ENCODE measurements around the gene PEAK1. TPM values are rescaled to one million over a fixed set of nuclear protein-coding genes. Genes with fewer than 3 reads are reported as not detected.
"Not testable (repeated sequence)": the region's sequence is repeated elsewhere in the genome, so short reads cannot be mapped to it uniquely, and the experiment has no call there.

Gene PEAK1
- total RNA-seq, 1 experiment from 2014 or later: 6.4 TPM

DNA sequence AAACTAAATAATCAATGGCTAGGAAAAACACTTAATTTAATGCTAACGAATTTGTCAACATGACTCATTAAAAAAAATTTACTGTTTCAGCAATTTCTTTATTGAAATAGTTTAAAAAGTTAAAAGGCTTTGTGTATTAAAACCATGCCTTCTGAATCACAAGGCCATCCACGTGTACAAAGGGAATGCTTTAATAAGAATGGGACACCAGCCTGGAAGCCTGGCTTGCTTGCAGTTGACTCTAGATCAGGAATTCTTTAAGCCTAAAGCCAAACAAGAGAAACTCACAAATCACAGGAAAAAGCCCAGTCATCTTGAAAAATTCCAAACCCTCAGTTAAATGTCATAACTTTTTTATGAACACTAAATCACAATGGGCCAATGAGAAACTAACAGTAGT is 137.6 kb downstream of the PEAK1 start:
- DNase-seq (ENCODE audit: low read depth): no peak
- in situ Hi-C loops (cut with HindIII; ENCODE audit: low pct_unique_long_range_greater_than_20kb, low sequenced_read_pairs): no loop called here

DNA sequence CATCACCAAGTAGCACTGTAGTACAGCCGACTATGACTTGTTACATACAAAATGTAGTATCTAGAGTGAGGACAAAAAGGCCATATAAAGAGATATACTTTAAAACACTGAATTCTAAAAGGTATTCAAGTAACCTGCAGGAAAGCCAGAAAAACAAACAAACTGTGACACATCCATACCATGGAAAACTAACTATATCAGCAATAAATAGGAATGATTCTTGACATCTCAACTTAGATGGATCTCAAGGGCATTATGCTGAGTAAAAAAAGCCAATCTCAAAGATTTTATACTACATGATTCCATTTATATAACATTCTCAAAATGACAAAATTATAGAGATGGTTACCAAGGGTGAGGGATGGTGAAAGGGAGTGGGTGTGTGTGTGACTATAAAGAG is 143.0 kb downstream of the PEAK1 start:
- in situ Hi-C loops (cut with HindIII; ENCODE audit: low pct_unique_long_range_greater_than_20kb, low sequenced_read_pairs): no loop called here
- DNase-seq (ENCODE audit: low read depth): no peak

DNA sequence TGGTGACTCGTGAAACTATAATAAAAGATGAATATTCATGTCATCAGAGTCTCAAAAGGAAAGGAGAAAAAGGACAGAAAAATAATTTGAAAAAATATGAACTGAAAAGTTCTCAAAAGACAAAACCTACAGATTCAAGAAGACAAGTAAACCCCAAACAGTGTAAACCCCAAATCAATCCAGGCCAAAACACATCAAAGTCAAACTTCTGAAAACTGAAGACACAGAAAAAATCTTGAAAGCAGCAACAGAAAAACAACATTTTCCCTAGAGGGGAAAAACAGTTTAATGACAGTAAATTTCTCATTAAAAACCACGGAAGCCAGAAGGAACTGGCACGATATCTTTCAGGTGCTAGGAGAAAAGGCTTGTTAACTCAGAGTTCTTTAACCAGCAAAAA is 143.8 kb downstream of the PEAK1 start:
- in situ Hi-C loops (cut with HindIII; ENCODE audit: low pct_unique_long_range_greater_than_20kb, low sequenced_read_pairs): no loop called here
- no peak for DNase-seq (ENCODE audit: low read depth)

DNA sequence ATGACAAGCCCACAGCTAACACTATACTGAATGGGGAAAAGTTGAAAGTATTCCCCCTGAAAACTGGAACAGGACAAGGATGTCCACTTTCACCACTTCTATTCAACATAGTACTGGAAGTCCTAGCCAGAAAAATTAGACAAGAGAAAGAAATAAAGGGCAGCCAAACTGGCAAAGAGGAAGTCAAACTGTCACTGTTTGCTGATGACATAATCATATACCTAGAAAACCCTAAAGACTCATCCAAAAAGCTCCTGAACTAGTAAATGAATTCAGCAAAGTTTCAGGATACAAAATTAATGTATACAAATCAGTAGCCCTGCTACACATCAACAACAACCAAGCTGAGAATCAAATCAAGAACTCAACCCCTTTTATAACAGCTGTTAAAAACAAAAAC is 146.8 kb downstream of the PEAK1 start:
- DNase-seq (ENCODE audit: low read depth); in situ Hi-C loops (cut with HindIII; ENCODE audit: low pct_unique_long_range_greater_than_20kb, low sequenced_read_pairs): not testable (repeated sequence)

DNA sequence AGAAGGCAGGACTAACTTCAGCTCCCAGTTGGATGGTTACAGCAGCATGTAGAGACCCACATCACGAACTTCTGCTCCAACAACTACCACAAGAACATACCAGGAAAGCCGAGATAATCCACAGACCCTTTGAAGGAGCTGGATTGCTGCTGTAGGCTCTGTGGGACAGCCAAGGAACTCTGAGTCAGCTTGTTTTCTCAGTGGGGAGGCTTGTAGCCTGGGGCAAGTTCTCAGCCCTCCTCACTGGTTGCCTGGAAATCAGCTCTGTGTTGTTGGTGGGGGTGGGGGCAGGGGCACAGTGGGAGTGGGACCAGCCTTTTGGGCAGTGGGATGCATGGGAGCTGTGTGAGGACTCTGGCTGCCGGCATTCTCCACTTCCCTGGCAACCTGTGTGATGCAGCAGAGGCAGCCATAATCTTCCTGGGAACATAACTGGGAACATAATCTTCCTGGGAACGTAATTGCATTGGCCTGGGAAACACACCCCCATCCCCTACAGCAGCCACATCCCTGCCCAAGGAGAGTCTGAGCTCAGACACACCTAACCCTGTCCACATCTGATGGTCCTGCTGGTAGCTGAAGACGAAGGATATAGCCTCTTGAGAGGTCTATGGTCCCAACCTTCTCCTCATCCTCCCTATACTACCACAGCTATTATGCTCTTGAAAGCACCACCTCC is 153.1 kb downstream of the PEAK1 start:
- no peak for DNase-seq (ENCODE audit: low read depth)
- in situ Hi-C loops (cut with HindIII; ENCODE audit: low pct_unique_long_range_greater_than_20kb, low sequenced_read_pairs): no loop called here

DNA sequence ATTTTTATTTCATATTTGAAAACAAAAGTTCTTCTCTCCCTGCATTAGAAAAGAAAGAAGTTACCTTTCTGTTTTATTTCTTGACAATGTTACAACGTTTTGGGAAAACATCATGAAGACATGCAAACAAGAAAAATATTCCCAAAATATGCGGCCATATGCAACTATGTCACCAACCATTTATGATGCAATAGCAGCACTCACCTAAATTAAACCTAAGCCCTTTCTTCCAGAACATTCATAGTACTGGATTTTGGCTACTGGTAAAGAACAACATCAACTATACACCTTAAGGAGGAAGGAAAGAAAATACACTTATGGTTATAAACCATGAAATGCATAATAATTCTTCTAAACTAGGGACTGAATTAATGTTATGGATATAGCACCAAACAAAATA is 164.5 kb downstream of the PEAK1 start:
- in situ Hi-C loops (cut with HindIII; ENCODE audit: low pct_unique_long_range_greater_than_20kb, low sequenced_read_pairs): no loop called here
- no peak for DNase-seq (ENCODE audit: low read depth)

DNA sequence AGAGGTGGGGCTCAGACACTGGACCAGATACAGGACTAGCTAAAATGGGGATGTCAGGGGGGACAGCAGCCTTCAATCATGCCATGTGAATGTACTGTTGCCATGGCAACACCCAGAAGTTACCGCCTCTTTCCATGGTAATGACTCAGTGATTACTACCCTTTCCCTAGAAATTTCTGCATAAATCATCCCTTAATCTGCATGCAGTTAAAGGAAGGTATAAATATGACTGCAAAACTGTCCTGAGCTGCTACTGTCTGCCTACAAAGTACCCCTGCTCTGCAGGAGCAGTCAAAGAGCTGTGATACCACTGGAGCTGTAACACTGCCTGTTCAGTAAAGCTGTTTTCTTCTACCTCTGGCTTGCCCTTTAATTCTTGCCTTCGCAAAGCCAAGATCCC is 168.2 kb downstream of the PEAK1 start:
- in situ Hi-C loops (cut with HindIII; ENCODE audit: low pct_unique_long_range_greater_than_20kb, low sequenced_read_pairs): no loop called here
- DNase-seq (ENCODE audit: low read depth): no peak

DNA sequence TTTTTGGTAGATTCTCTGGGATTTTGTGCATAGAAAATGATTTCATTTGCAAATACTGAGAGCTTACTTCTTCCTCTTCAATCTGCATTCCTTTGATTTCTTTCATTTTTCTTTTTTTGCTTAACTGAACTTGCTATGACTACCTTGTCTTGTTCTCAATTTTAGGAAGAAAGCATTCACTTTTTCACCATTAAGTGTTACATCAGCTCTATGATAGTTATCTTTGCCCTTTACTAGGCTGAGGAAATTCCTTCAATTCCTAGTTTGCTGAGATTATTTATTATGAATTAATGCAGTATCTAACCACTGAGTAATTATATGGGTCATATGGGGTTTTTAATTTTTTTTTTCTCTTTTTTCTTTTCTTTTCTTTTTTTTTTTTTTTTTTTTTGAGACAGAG is 172.8 kb downstream of the PEAK1 start:
- in situ Hi-C loops (cut with HindIII; ENCODE audit: low pct_unique_long_range_greater_than_20kb, low sequenced_read_pairs): no loop called here

DNA sequence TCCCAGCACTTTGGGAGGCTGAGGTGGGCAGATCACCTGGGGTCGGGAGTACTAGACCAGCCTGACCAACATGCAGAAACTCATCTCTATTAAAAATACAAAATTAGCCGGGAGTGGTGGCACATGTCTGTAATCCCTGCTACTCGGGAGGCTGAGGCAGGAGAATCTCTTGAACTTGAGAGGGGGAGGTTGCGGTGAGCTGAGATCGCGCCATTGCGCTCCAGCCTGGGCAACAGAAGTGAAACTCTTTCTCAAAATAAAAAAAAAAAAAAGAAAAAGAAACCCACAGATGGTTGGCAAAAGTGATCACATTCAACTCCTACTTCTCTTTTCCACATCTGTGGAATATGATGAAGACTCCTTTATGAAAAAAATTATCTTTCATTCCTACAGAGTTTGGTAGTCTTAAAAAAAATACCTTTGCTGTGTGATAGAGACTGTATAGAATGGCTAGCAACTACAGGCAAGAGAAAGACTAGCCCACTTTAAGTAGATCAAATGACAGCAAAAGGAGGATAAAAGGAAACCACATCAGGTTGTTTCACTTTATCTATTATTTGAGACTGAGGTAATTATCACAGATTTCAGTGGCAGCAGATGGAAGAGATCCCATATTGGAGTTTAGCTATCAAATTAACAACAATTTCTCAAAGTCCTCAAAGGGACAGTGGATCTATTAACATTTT is 176.0 kb downstream of the PEAK1 start:
- DNase-seq (ENCODE audit: low read depth): no peak
- in situ Hi-C loops (cut with HindIII; ENCODE audit: low pct_unique_long_range_greater_than_20kb, low sequenced_read_pairs): no loop called here

More for the DNA sequence above, 172.8 kb downstream of the PEAK1 start:
- DNase-seq (ENCODE audit: low read depth): no peak

DNA sequence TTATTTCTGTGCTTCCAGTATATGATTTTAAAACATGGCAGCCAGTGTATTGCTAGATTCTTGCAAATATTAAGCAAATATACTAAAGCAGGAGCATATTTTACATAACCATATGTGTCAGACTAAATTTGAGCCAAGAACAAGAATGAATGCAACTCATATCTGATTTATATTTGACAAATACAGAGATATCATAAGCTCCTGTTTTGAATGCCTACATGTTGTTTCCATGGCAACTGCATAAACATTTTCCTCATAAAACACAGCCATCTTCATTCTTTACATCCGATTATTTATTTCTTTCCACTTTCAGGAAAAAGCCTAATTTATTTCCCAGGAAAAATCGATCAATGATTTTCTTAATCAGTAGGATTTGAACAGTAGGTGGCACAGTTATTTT is 176.8 kb downstream of the PEAK1 start:
- no peak for DNase-seq (ENCODE audit: low read depth)
- in situ Hi-C loops (cut with HindIII; ENCODE audit: low pct_unique_long_range_greater_than_20kb, low sequenced_read_pairs): no loop called here

DNA sequence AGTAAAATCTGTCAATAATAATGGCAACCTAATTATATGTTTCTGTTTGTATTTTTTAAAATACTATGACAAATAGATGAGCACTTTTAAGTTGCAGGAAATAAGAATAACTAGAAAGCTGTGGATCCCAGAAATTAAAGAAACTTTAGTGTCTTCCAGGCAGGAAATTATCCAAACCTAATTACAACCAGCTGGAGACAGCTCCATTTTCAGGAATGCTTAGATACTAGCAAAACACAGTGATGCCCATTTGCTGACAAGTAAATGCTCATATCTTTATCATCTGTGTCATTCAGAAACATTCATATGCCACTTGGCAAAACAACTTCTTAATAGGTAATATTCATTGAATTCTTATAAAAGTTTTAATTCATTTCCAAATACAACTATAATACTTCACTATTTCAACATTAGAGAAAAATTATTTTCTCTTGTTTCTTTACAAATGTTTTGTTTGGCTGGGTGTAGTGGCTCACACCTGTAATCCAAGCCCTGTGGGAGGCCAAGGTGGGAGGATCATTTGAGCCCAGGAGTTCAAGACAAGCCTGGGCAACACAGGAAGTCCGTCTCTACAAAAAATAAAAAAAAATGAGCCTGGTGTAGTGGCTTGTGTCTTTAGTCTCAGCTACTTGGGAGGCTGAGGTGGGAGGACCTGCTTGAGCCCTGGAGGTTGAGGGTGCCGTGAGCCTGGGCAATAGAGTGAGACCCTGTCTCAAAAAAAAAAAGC is 179.9 kb downstream of the PEAK1 start:
- DNase-seq (ENCODE audit: low read depth): no peak
- in situ Hi-C loops (cut with HindIII; ENCODE audit: low pct_unique_long_range_greater_than_20kb, low sequenced_read_pairs): no loop called here

DNA sequence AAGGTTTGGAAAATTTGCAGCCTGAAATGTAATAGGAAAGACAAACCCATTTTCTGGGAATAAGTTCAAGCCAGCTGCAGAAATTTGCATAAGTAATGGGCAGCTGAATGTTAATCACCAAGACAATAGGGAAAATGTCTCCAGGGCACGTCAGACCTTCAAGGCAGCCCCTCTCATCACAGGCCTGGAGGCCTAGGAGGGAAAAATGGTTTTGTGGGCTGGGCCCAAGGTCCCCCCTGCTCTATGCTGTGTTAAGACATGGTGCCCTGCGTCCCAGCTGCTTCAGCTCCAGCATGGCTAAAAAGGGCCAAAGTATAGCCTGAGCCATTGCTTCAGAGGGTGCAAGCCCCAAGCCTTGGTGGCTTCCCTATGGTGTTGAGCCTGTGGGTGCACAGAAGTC is 184.3 kb downstream of the PEAK1 start:
- in situ Hi-C loops (cut with HindIII; ENCODE audit: low pct_unique_long_range_greater_than_20kb, low sequenced_read_pairs): no loop called here
- no peak for DNase-seq (ENCODE audit: low read depth)

DNA sequence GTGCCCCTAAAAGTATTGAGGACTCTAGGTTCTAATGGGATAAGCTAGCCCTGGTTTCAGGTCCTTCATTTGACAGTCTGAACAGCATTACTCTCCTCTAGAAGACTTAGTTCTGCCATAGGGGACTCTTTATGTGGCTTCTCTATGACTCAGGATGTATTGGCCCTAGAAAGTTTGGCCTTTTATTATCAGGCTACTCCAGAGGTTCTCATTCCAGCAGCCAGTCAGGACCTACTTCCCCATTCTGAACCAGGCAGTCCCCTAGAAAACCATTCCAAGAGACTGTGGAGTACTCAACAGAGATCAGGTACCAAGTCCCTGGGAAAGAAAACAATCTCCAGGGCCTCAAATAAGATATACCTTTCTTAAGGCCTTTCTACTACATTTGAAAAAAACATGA is 191.1 kb downstream of the PEAK1 start:
- no peak for DNase-seq (ENCODE audit: low read depth)
- in situ Hi-C loops (cut with HindIII; ENCODE audit: low pct_unique_long_range_greater_than_20kb, low sequenced_read_pairs): no loop called here

DNA sequence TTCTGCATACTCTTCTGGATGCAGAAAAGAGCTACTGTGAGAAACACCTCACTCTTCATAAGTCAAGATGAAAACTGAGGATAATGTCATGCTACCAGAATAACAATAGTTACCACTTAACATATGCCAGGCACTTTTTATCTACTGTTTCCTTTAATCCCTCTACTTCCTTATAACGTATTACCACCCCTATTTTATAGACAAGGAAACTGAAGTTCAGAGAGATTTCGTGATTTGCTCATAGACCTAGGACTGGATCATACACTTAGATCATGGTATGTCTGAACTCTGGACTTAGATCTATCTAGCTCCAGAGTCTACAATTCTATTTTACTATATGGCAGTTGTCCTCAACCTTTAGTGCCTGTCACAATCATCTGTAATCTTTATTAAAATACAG is 193.3 kb downstream of the PEAK1 start:
- no peak for DNase-seq (ENCODE audit: low read depth)
- in situ Hi-C loops (cut with HindIII; ENCODE audit: low pct_unique_long_range_greater_than_20kb, low sequenced_read_pairs): no loop called here

DNA sequence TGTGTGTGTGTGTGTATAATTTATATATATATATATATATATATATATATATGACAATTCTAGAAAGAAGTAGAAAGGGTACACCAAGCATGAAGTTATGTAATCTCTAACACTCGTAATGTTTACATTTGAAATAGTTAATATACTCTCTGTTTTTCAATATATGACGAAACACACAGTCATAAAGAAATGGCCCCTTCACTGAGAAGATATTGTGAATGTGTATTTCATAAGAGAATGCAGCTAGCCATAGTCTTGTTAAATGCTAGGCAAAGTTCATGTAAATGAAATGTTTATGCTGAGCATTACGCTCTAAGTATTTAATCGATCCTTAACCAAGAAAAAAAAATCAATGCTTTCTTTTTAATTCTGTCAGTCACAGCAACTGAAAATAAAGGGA is 194.3 kb downstream of the PEAK1 start:
- in situ Hi-C loops (cut with HindIII; ENCODE audit: low pct_unique_long_range_greater_than_20kb, low sequenced_read_pairs): no loop called here

DNA sequence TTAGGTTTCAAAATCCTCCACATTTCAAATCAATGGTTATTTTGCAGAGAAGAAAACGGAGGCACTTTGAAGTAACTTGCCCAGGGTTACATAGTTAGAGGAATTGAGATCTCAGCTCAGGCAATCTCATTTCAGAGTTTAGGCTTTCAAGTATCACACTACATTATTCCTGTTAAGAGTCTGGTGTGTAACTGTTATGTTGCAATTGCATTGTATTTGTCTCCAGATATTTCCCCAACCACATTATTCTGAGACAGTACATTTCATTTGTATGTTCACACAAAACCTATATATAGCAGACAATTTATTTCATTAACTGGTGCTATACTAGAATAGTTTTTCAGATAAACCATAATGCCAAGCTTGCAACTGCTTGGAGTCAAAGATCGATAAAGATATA is 194.8 kb downstream of the PEAK1 start:
- DNase-seq (ENCODE audit: low read depth): no peak
- in situ Hi-C loops (cut with HindIII; ENCODE audit: low pct_unique_long_range_greater_than_20kb, low sequenced_read_pairs): no loop called here

More for the DNA sequence above, 194.3 kb downstream of the PEAK1 start:
- DNase-seq (ENCODE audit: low read depth): no peak

DNA sequence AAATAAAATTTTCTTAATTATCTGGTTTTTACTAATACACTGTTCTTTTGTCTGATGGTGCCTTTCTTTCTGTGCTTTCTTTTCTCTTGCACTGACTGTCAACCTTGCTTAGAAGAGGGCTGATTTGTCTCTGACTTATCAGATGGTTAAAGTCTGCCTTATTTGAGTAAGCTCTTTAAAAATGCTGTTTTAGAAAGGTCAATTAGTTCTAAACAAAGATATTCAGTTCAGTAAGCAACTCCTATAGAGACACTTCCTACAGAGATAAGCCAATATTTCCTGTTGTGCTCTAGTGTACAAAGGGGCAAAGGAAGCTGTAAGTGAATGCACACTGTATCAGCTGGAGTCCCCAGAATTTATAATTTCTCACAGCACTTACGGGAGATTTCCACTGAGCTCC is 195.6 kb downstream of the PEAK1 start:
- in situ Hi-C loops (cut with HindIII; ENCODE audit: low pct_unique_long_range_greater_than_20kb, low sequenced_read_pairs): no loop called here
- DNase-seq (ENCODE audit: low read depth): no peak

DNA sequence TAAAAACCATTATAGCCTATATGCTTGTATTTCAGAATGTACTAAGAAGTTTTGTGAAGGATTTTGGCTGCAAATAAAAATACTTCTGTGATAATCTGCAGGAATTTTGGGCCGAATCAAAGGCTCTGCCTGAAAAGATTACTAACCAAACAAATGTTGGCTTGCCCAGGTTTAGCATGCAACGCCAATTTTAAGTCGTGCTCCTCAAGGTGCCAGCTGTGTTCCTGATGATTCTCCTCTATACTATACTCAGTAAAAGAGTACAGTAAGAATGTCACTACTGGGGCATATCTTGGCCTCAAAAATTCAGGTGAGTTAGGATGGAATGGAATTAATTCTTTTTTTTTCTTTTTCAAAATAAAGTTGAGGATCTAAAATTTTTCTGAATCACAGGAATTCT is 198.2 kb downstream of the PEAK1 start:
- DNase-seq (ENCODE audit: low read depth): no peak
- in situ Hi-C loops (cut with HindIII; ENCODE audit: low pct_unique_long_range_greater_than_20kb, low sequenced_read_pairs): no loop called here

DNA sequence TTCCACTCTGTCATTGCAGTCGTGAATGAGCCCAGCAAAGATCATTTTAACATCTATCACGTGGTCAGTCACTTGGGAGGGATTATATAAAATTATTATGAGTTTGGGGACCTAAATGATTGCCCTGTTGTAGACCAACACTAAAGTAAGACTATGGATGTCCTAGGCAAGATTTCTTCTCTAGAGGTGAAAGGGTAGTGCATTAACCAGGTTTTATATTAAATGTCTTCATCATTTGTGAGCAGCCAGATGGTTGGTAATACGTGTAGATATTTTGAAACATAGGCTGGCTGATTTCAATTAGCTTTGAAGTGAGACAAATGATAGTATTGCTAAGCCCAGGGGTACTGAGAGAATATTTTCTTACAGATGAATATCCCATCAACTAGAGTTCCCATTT is 198.7 kb downstream of the PEAK1 start:
- in situ Hi-C loops (cut with HindIII; ENCODE audit: low pct_unique_long_range_greater_than_20kb, low sequenced_read_pairs): no loop called here
- no peak for DNase-seq (ENCODE audit: low read depth)

DNA sequence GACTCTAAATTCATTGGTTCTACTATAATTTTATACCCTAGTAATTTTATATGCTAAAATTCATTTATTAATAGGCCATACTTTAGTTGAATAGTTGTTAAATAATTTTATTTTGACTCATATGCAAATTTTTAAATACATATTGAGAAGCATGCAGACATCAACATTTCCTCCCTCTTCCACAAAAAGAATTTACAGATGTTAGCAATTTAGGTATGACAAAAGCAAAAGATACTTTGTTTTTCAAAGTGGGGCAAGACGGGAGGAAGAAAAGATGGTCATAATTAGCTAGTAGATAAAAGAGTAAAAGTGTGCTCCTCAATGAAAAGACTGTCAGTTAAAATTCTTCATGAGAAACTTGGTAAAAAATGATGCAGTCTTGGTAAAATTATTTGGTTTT is 200.1 kb downstream of the PEAK1 start:
- DNase-seq (ENCODE audit: low read depth): no peak
- in situ Hi-C loops (cut with HindIII; ENCODE audit: low pct_unique_long_range_greater_than_20kb, low sequenced_read_pairs): no loop called here
